Suprapubic skin (tissue), 3 donors: ENCODE measurements around the gene ATP9B.

Experiments
- EP300 ChIP-seq: sonication (generic); formaldehyde crosslinking; IDR thresholded peaks from one replicate; pipeline ENCODE4 v1.6.1; 2017; ENCODE audit warnings: antibody characterized with exemption
- POLR2A ChIP-seq, 2 donors: fragments of 450-650 bp; IDR thresholded peaks; one replicate each; pipeline ENCODE4 v1.6.1; 2017; ENCODE audit warnings: antibody characterized with exemption in 2 of 2, mild to moderate bottlenecking in 2 of 2, moderate library complexity in 2 of 2
- TF ChIP-seq, protein P1 (sequence below), 2 donors: fragments of 200-600 bp in 1 of 2; fragments of 450-650 bp in 1 of 2; sonication (generic) in 1 of 2; IDR thresholded peaks; one replicate each; pipeline ENCODE4 v1.5.1; 2016 to 2019; ENCODE audit warnings: antibody characterized with exemption in 2 of 2, mild to moderate bottlenecking in 1 of 2, moderate library complexity in 1 of 2

- TF ChIP-seq, protein P1, sequence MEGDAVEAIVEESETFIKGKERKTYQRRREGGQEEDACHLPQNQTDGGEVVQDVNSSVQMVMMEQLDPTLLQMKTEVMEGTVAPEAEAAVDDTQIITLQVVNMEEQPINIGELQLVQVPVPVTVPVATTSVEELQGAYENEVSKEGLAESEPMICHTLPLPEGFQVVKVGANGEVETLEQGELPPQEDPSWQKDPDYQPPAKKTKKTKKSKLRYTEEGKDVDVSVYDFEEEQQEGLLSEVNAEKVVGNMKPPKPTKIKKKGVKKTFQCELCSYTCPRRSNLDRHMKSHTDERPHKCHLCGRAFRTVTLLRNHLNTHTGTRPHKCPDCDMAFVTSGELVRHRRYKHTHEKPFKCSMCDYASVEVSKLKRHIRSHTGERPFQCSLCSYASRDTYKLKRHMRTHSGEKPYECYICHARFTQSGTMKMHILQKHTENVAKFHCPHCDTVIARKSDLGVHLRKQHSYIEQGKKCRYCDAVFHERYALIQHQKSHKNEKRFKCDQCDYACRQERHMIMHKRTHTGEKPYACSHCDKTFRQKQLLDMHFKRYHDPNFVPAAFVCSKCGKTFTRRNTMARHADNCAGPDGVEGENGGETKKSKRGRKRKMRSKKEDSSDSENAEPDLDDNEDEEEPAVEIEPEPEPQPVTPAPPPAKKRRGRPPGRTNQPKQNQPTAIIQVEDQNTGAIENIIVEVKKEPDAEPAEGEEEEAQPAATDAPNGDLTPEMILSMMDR (IDR thresholded peaks at IDR 0.05): no peak
- TF ChIP-seq EP300: no peak
- TF ChIP-seq POLR2A (IDR thresholded peaks at IDR 0.05): no peak
Observed at GRCh38 chr18:79405781-79406575, 336.8 kb downstream of the ATP9B start.
